ENCODE results near the gene ASIC4.

Gene ASIC4

GRCh38 chr2:219474285-219475060 is 39.8 kb upstream of the ASIC4 start:
- ATAC-seq (replicated peaks; ENCODE audit: extremely low read depth, poor library complexity, severe bottlenecking): no peak
- peaks cover 39% of the 10 kb centered on the region for H3K27me3 Mint-ChIP-seq

DNA sequence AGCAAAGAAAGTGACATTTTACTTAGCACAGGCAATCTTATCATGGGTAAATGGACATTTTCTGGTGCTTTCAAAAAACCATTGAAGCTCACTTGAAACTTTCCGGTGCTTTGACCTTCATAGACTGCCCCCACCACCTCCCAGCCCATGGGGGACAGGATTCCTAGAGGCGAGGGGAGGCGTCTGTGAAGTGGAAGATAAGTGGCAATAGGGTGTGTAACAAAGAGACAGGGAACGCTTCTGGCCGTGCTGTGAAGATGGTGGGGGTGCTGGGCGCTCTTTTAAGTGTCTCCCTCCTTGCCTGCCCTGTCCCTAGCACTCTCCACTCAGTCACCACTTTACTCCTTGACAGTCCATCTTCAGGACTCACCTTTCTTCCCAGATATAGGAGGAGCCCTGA is 39.0 kb upstream of the ASIC4 start:
- no peaks in the 10 kb centered on the region for H3K9me3 Mint-ChIP-seq
- ATAC-seq (replicated peaks; ENCODE audit: extremely low read depth, poor library complexity, severe bottlenecking) (no peak), DNase-seq (ENCODE audit: low spot score in 2 of 2) (no peak)
- H3K27ac Mint-ChIP-seq (ENCODE audit: low read depth): no peak overlapping the region
- H3K4me1 Mint-ChIP-seq: no peaks in the 10 kb centered on the region
- H3K36me3 Mint-ChIP-seq (ENCODE audit: insufficient read depth): no peaks in the 10 kb centered on the region
- H3K4me3 Mint-ChIP-seq: no peak overlapping the region
- H3K27me3 Mint-ChIP-seq: peaks cover 33% of the 10 kb centered on the region

More at GRCh38 chr2:219474285-219475060, 39.8 kb upstream of the ASIC4 start:
- Mint-ChIP-seq H3K9me3 (no peaks in the 10 kb centered on the region), H3K27ac (ENCODE audit: low read depth) (no peak overlapping the region), H3K4me1 (no peaks in the 10 kb centered on the region), H3K4me3 (no peak overlapping the region), H3K36me3 (ENCODE audit: insufficient read depth) (no peaks in the 10 kb centered on the region)
- no peak for DNase-seq (ENCODE audit: low spot score in 2 of 2)

DNA sequence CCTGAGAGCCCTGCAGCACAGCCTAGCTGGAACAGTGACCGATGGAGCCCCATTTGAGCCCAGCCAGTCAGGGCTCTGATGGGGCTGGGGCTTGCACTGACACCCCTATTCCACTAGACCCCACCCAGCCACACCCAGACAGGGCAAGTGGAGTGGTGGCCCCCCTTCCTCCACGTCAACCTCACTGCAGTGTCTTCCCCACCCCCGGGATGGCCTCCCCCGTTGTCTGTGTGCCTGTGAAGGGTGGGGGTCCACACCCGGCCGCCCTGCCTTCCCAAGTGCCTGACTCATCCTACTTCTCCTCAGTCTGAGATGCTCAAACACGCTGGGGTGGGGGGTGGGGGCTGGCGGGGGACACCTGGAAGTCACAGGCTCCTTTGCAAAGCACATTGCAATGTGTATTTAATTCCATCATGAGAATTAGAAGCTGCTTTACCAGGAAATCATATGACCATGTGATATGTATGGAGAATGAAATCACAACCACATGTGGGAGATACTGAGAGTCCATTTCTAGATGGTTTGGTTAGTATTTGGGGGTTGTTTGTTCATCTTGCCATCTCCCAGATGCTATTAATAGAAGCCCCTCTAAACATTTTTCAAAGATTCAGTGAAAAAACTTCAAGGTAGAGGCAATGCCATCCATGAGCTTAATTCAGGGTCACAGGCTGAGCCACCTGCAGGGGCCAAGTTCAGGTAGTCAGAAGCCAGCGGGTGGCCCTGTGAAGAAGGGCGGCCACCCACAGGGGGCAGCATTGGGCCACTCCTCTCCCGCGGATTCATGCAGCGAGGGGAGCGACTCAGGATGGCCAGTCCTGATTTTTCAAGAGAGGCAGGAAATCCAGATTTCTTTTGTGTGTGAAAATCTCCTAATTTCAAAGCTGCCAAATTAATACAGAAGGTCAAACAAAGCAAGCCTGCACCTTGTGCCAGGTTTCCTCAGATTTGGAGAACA is 38.3 kb upstream of the ASIC4 start:
- ATAC-seq (replicated peaks; ENCODE audit: extremely low read depth, poor library complexity, severe bottlenecking) (peak; percentile 32), DNase-seq (ENCODE audit: low spot score in 2 of 2) (no peak)
- Mint-ChIP-seq H3K4me3 (no peak overlapping the region), H3K9me3 (no peaks in the 10 kb centered on the region), H3K27me3 (peaks cover 33% of the 10 kb centered on the region), H3K4me1 (no peaks in the 10 kb centered on the region), H3K27ac (ENCODE audit: low read depth) (no peak overlapping the region), H3K36me3 (ENCODE audit: insufficient read depth) (no peaks in the 10 kb centered on the region)

- no peak for DNase-seq (ENCODE audit: low spot score in 2 of 2)
- no peaks in the 10 kb centered on the region for H3K36me3 Mint-ChIP-seq (ENCODE audit: insufficient read depth)
- no peak overlapping the region for H3K4me3 Mint-ChIP-seq
- H3K9me3 Mint-ChIP-seq: no peaks in the 10 kb centered on the region
- ATAC-seq (replicated peaks; ENCODE audit: extremely low read depth, poor library complexity, severe bottlenecking): no peak
- H3K27ac Mint-ChIP-seq (ENCODE audit: low read depth): no peak overlapping the region
- H3K27me3 Mint-ChIP-seq: peaks cover 32% of the 10 kb centered on the region
- H3K4me1 Mint-ChIP-seq: no peaks in the 10 kb centered on the region
Measured at GRCh38 chr2:219476652-219477151, 37.6 kb upstream of the ASIC4 start.

DNA sequence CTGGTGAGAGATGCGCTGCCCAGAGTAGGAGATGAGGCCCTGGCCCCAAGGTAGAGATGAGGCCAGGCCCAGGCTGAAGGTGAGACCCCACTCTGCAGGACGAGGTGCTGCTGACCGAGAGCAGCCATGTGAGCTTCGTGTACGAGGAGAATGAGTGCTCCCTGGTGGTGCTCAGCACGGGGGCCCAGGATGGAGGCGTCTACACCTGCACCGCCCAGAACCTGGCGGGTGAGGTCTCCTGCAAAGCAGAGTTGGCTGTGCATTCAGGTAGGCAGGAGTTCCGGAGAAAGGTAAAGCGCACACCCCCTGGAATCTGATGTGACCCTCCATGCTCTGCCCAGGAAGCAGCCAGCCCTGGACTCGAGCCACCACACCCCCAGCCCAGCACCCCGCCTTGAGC is 37.1 kb upstream of the ASIC4 start:
- H3K9me3 Mint-ChIP-seq: no peaks in the 10 kb centered on the region
- no peaks in the 10 kb centered on the region for H3K36me3 Mint-ChIP-seq (ENCODE audit: insufficient read depth)
- no peak overlapping the region for H3K4me3 Mint-ChIP-seq
- H3K4me1 Mint-ChIP-seq: no peaks in the 10 kb centered on the region
- DNase-seq (ENCODE audit: low spot score in 2 of 2) (no peak), ATAC-seq (replicated peaks; ENCODE audit: extremely low read depth, poor library complexity, severe bottlenecking) (no peak)
- peaks cover 37% of the 10 kb centered on the region for H3K27me3 Mint-ChIP-seq
- H3K27ac Mint-ChIP-seq (ENCODE audit: low read depth): no peak overlapping the region

GRCh38 chr2:219477815-219478214 is 36.5 kb upstream of the ASIC4 start:
- Mint-ChIP-seq H3K9me3 (no peaks in the 10 kb centered on the region), H3K36me3 (ENCODE audit: insufficient read depth) (no peaks in the 10 kb centered on the region), H3K4me1 (no peaks in the 10 kb centered on the region), H3K27ac (ENCODE audit: low read depth) (no peak overlapping the region), H3K27me3 (peaks cover 43% of the 10 kb centered on the region), H3K4me3 (no peak overlapping the region)
- DNase-seq (ENCODE audit: low spot score in 2 of 2) (no peak), ATAC-seq (replicated peaks; ENCODE audit: extremely low read depth, poor library complexity, severe bottlenecking) (no peak)

GRCh38 chr2:219478916-219479315 is 35.4 kb upstream of the ASIC4 start:
- H3K27ac Mint-ChIP-seq (ENCODE audit: low read depth): no peak overlapping the region
- H3K4me3 Mint-ChIP-seq: no peak overlapping the region
- no peaks in the 10 kb centered on the region for H3K36me3 Mint-ChIP-seq (ENCODE audit: insufficient read depth)
- DNase-seq (ENCODE audit: low spot score in 2 of 2) (no peak), ATAC-seq (replicated peaks; ENCODE audit: extremely low read depth, poor library complexity, severe bottlenecking) (no peak)
- no peaks in the 10 kb centered on the region for H3K4me1 Mint-ChIP-seq
- H3K9me3 Mint-ChIP-seq: no peaks in the 10 kb centered on the region
- peaks cover 40% of the 10 kb centered on the region for H3K27me3 Mint-ChIP-seq

GRCh38 chr2:219480004-219480403 is 34.3 kb upstream of the ASIC4 start:
- no peak overlapping the region for H3K27ac Mint-ChIP-seq (ENCODE audit: low read depth)
- DNase-seq (ENCODE audit: low spot score in 2 of 2): no peak
- H3K9me3 Mint-ChIP-seq: no peaks in the 10 kb centered on the region
- no peaks in the 10 kb centered on the region for H3K4me1 Mint-ChIP-seq
- peaks cover 38% of the 10 kb centered on the region for H3K27me3 Mint-ChIP-seq
- H3K4me3 Mint-ChIP-seq: no peak overlapping the region
- no peak for ATAC-seq (replicated peaks; ENCODE audit: extremely low read depth, poor library complexity, severe bottlenecking)
- H3K36me3 Mint-ChIP-seq (ENCODE audit: insufficient read depth): no peaks in the 10 kb centered on the region

DNA sequence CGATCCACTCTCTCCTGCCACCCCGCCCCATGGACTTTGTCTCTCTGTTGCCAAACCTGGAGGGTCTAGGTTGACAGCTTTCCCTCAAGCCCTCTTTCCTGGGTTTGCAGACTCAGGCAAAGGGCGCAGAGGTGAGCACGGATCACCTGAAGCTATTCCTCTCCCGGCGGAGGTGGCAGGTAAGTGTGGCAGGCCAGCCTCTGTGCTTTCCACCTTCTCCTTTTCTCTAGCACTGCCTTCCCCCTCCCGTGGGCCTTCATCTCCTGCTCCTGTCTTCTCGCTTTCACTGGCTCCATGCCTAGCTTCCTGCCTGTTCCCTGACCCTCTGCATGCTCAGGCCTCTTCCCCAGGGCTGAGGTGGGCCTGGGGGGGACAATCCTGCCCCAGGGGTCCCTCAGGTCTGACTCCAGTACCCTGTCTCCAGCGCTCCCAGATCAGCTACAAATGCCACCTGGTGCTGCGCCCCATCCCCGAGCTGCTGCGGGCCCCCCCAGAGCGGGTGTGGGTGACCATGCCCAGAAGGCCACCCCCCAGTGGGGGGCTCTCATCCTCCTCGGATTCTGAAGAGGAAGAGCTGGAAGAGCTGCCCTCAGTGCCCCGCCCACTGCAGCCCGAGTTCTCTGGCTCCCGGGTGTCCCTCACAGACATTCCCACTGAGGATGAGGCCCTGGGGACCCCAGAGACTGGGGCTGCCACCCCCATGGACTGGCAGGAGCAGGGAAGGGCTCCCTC is 31.4 kb upstream of the ASIC4 start:
- H3K4me3 Mint-ChIP-seq: no peak overlapping the region
- H3K27ac Mint-ChIP-seq (ENCODE audit: low read depth): no peak overlapping the region
- H3K4me1 Mint-ChIP-seq: no peaks in the 10 kb centered on the region
- ATAC-seq (replicated peaks; ENCODE audit: extremely low read depth, poor library complexity, severe bottlenecking): no peak
- peaks cover 57% of the 10 kb centered on the region for H3K27me3 Mint-ChIP-seq
- no peak for DNase-seq (ENCODE audit: low spot score in 2 of 2)
- H3K36me3 Mint-ChIP-seq (ENCODE audit: insufficient read depth): no peaks in the 10 kb centered on the region
- no peaks in the 10 kb centered on the region for H3K9me3 Mint-ChIP-seq

DNA sequence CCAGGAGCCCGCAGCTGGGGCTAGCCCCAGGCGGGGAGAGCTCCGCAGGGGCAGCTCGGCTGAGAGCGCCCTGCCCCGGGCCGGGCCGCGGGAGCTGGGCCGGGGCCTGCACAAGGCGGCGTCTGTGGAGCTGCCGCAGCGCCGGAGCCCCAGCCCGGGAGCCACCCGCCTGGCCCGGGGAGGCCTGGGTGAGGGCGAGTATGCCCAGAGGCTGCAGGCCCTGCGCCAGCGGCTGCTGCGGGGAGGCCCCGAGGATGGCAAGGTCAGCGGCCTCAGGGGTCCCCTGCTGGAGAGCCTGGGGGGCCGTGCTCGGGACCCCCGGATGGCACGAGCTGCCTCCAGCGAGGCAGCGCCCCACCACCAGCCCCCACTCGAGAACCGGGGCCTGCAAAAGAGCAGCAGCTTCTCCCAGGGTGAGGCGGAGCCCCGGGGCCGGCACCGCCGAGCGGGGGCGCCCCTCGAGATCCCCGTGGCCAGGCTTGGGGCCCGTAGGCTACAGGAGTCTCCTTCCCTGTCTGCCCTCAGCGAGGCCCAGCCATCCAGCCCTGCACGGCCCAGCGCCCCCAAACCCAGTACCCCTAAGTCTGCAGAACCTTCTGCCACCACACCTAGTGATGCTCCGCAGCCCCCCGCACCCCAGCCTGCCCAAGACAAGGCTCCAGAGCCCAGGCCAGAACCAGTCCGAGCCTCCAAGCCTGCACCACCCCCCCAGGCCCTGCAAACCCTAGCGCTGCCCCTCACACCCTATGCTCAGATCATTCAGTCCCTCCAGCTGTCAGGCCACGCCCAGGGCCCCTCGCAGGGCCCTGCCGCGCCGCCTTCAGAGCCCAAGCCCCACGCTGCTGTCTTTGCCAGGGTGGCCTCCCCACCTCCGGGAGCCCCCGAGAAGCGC is 30.6 kb upstream of the ASIC4 start:
- H3K4me1 Mint-ChIP-seq: no peaks in the 10 kb centered on the region
- no peaks in the 10 kb centered on the region for H3K9me3 Mint-ChIP-seq
- H3K4me3 Mint-ChIP-seq: peak overlapping the region; percentile 63
- H3K36me3 Mint-ChIP-seq (ENCODE audit: insufficient read depth): no peaks in the 10 kb centered on the region
- peaks cover 65% of the 10 kb centered on the region for H3K27me3 Mint-ChIP-seq
- DNase-seq (ENCODE audit: low spot score in 2 of 2): no peak
- H3K27ac Mint-ChIP-seq (ENCODE audit: low read depth): no peak overlapping the region
- peak; percentile 11 for ATAC-seq (replicated peaks; ENCODE audit: extremely low read depth, poor library complexity, severe bottlenecking)

- Mint-ChIP-seq H3K27ac (ENCODE audit: low read depth) (no peak overlapping the region), H3K9me3 (no peaks in the 10 kb centered on the region), H3K4me1 (no peaks in the 10 kb centered on the region), H3K36me3 (ENCODE audit: insufficient read depth) (no peaks in the 10 kb centered on the region), H3K27me3 (peaks cover 74% of the 10 kb centered on the region), H3K4me3 (peak overlapping the region; percentile 63)
- no peak for DNase-seq (ENCODE audit: low spot score in 2 of 2)
- ATAC-seq (replicated peaks; ENCODE audit: extremely low read depth, poor library complexity, severe bottlenecking): peak; percentile 26
Measured at GRCh38 chr2:219484343-219485200, 29.7 kb upstream of the ASIC4 start.
